ENCODE measurements around the gene PATL1.
A peak's percentile ranks its signal among the peaks of the same experiment; 100 is the strongest.

Gene PATL1

GRCh38 chr11:59669611-59670009 is 773 bp upstream of the PATL1 start:
- no peak for DNase-seq (ENCODE audit: low read depth)
- no peak for TF ChIP-seq CTCF (IDR thresholded peaks at IDR 0.05; ENCODE audit: low read depth, low read length)
- TF ChIP-seq POLR2A (IDR thresholded peaks at IDR 0.05; ENCODE audit: extremely low read depth, insufficient read length) = no peak
- TF ChIP-seq MYC (IDR thresholded peaks at IDR 0.05; ENCODE audit: low read depth, low read length) = no peak
- TF ChIP-seq MAX (IDR thresholded peaks at IDR 0.05; ENCODE audit: low read depth, low read length) = no peak
- H3K4me3 ChIP-seq (ENCODE audit: low read depth, low read length) = peak overlapping the region; percentile 86

GRCh38 chr11:59668188-59668949 is 468 bp downstream of the PATL1 start:
- peak overlapping the region; percentile 82 for H3K4me3 ChIP-seq (ENCODE audit: low read depth, low read length)
- TF ChIP-seq POLR2A (IDR thresholded peaks at IDR 0.05; ENCODE audit: extremely low read depth, insufficient read length) (no peak), MAX (IDR thresholded peaks at IDR 0.05; ENCODE audit: low read depth, low read length) (no peak), MYC (IDR thresholded peaks at IDR 0.05; ENCODE audit: low read depth, low read length) (no peak), CTCF (IDR thresholded peaks at IDR 0.05; ENCODE audit: low read depth, low read length) (no peak)
- DNase-seq (ENCODE audit: low read depth) = peak; percentile 65

DNA sequence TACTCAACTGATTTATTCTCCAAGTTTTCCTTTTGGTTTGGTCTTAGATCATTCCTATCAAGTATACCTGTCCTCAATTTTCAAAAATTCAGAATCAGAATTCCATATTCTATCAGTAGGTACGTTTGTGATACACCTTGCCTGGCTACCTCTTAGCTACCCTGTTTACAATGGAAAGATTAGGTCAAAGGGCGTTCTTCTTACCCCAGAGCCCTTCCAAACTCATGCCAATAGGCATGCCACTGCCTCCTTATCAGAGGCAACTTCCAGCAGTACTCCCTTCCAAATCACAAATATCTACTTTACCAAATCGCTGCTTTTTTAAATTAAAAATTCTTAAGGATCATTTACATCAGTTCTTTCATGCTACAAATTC is 1.0 kb downstream of the PATL1 start:
- H3K4me3 ChIP-seq (ENCODE audit: low read depth, low read length) = peak overlapping the region; percentile 82
- no peak for DNase-seq (ENCODE audit: low read depth)
- TF ChIP-seq POLR2A (IDR thresholded peaks at IDR 0.05; ENCODE audit: extremely low read depth, insufficient read length) (no peak), CTCF (IDR thresholded peaks at IDR 0.05; ENCODE audit: low read depth, low read length) (no peak), MYC (IDR thresholded peaks at IDR 0.05; ENCODE audit: low read depth, low read length) (no peak), MAX (IDR thresholded peaks at IDR 0.05; ENCODE audit: low read depth, low read length) (no peak)

DNA sequence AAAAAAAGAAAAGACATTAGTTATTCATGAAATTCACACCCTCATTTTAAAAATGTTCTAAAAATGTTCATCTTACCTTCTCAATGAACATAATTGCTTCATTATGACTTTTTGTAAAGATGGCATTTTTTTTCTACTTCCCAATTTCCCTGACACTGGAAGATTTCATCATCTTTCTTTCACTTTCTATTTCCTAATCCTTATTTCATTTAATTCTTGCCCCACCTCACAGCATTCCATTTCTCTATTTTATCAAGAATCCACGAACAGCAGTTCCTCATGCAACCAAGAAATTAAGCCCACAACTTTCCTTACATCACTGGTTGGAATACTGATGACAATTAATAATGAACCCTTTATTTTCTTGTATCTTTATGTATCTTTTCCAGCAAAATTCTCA is 1.9 kb downstream of the PATL1 start:
- H3K4me3 ChIP-seq (ENCODE audit: low read depth, low read length) = peak overlapping the region; percentile 82
- TF ChIP-seq MYC (IDR thresholded peaks at IDR 0.05; ENCODE audit: low read depth, low read length) (no peak), MAX (IDR thresholded peaks at IDR 0.05; ENCODE audit: low read depth, low read length) (no peak), POLR2A (IDR thresholded peaks at IDR 0.05; ENCODE audit: extremely low read depth, insufficient read length) (no peak), CTCF (IDR thresholded peaks at IDR 0.05; ENCODE audit: low read depth, low read length) (no peak)
- peak; percentile 13 for DNase-seq (ENCODE audit: low read depth)

DNA sequence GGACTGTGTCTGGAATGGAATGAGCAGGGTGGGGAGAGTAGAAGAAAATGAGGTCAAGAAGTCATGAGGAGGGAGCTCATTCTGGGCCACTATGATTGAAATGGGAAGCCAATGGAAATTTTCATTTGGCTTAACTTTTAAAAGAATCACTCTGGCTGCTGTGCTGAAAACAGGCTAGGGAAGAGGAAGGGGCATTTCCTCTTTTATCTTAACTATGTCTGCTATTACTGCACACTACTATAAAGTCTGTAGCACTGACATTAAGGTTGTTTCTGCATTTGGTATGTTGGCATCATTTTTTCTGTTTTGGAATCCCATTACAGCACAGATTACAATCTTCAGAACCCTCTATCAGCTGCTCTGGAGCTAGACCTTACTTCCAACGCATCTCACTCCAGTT is 8.2 kb downstream of the PATL1 start:
- DNase-seq (ENCODE audit: low read depth) = no peak
- no peak overlapping the region for H3K4me3 ChIP-seq (ENCODE audit: low read depth, low read length)
- TF ChIP-seq MAX (IDR thresholded peaks at IDR 0.05; ENCODE audit: low read depth, low read length) = no peak
- TF ChIP-seq MYC (IDR thresholded peaks at IDR 0.05; ENCODE audit: low read depth, low read length) = no peak
- TF ChIP-seq CTCF (IDR thresholded peaks at IDR 0.05; ENCODE audit: low read depth, low read length) = no peak
- TF ChIP-seq POLR2A (IDR thresholded peaks at IDR 0.05; ENCODE audit: extremely low read depth, insufficient read length) = no peak
